ENCODE data around the gene HDAC2. TPM values are rescaled to one million over a fixed set of nuclear protein-coding genes. Genes with fewer than 3 reads are reported as not detected.
A peak's percentile ranks its signal among the peaks of the same experiment; 100 is the strongest.

Gene HDAC2
- total and polyA plus RNA-seq, 2 of the 13 experiments (the other 11 are each of a cell fraction or from before 2014, with no cell fraction given), result 99.6 to 114 TPM

DNA sequence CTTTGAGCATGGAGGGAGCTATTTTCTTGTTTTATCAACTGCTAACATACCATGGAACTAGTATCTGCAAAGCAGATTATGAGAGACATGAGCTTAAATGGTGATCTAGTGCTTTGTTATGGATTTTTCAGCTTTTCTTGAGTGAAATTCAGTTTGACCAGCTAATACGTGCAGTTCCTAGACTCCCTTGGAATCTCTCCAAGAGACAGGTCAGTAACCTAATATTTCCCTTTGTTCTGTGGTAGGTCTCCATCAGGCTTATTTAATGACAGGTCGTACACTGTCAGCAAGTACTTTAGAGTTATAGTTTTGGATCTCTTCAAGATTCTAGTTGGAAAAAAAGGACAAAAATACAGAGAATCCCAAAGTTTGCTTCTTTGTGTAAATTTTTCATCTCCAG is 43.9 kb downstream of the HDAC2 start:
- Histone ChIP-seq H3K4me1 (ENCODE audit: insufficient read depth, low read length) (no peaks in the 10 kb centered on the region; the same call in 1 of the 2 replicates), H3K9me3 (ENCODE audit: low read length) (no peaks in the 10 kb centered on the region), H4K20me1 (ENCODE audit: insufficient read depth, low read length) (no peaks in the 10 kb centered on the region), H3K36me3 (replicated peaks in 1 of 2; ENCODE audit: control insufficient read depth in 1 of 2, insufficient read depth in 2 of 2, low read length in 2 of 2) (no peaks in the 10 kb centered on the region), H3K27ac (ENCODE audit: extremely low read length, insufficient read depth, low read length) (no peak overlapping the region), H3K4me3 (replicated peaks in 1 of 3; ENCODE audit: insufficient read depth in 1 of 3, low read depth in 2 of 3, low read length in 3 of 3) (no peak overlapping the region), H3K9ac (ENCODE audit: insufficient read depth, low read depth, low read length) (no peak overlapping the region), H2AFZ (ENCODE audit: low read length) (peak overlapping the region; percentile 19), H3K4me2 (ENCODE audit: low read depth, low read length) (no peak overlapping the region), H3K79me2 (ENCODE audit: insufficient read depth, low read length) (no peaks in the 10 kb centered on the region), H3K27me3 (ENCODE audit: control insufficient read depth in 1 of 2, insufficient read depth in 2 of 2, low read length in 2 of 2) (no peaks in the 10 kb centered on the region)
- intact Hi-C loops (cut with micrococcal nuclease; ENCODE audit: unreplicated experiment) (no loop called here), in situ Hi-C loops (cut with HindIII; ENCODE audit: extremely low pct_ligation_motif_present, low pct_unique_long_range_greater_than_20kb) (no loop called here)
- 4% methylated on average over 2 of the region's 2 CpGs for WGBS (ENCODE audit: low lambda C conversion rate)
- DNase-seq (ENCODE audit: low spot score), result no peak
- no peak for FAIRE-seq
- no TSS peak for BruUV-seq (replicated peaks)
- CTCF ChIA-PET (ENCODE audit: low intra/inter-chr PET ratio, low total read pairs), result no interaction called here
- POLR2A ChIA-PET, result no interaction called here
- TF ChIP-seq ZNF354B (CRISPR knock-in tag; IDR thresholded peaks at IDR 0.05) (no peak), SMAD3 (CRISPR knock-in tag; IDR thresholded peaks at IDR 0.05) (no peak)
- TF ChIP-seq, protein P1, sequence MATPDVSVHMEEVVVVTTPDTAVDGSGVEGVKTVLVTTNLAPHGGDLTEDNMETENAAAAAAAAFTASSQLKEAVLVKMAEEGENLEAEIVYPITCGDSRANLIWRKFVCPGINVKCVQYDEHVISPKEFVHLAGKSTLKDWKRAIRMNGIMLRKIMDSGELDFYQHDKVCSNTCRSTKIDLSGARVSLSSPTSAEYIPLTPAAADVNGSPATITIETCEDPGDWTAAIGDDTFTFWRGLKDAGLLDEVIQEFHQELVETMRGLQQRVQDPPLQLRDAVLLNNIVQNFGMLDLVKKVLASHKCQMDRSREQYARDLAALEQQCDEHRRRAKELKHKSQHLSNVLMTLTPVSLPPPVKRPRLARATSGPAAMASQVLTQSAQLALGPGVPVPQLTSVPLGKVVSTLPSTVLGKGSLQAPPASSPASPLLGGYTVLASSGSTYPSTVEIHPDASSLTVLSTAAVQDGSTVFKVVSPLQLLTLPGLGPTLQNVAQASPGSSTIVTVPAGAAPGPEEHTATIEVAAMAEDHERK (CRISPR knock-in tag; IDR thresholded peaks at IDR 0.05; ENCODE audit: low read depth), result no peak
- TF ChIP-seq, protein P2, sequence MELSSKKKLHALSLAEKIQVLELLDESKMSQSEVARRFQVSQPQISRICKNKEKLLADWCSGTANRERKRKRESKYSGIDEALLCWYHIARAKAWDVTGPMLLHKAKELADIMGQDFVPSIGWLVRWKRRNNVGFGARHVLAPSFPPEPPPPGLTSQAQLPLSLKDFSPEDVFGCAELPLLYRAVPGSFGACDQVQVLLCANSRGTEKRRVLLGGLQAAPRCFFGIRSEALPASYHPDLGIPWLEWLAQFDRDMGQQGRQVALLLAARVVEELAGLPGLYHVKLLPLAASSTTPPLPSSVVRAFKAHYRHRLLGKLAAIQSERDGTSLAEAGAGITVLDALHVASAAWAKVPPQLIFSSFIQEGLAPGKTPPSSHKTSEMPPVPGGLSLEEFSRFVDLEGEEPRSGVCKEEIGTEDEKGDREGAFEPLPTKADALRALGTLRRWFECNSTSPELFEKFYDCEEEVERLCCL (CRISPR knock-in tag; IDR thresholded peaks at IDR 0.05; ENCODE audit: borderline replicate concordance), result no peak
- TF ChIP-seq, protein P3, sequence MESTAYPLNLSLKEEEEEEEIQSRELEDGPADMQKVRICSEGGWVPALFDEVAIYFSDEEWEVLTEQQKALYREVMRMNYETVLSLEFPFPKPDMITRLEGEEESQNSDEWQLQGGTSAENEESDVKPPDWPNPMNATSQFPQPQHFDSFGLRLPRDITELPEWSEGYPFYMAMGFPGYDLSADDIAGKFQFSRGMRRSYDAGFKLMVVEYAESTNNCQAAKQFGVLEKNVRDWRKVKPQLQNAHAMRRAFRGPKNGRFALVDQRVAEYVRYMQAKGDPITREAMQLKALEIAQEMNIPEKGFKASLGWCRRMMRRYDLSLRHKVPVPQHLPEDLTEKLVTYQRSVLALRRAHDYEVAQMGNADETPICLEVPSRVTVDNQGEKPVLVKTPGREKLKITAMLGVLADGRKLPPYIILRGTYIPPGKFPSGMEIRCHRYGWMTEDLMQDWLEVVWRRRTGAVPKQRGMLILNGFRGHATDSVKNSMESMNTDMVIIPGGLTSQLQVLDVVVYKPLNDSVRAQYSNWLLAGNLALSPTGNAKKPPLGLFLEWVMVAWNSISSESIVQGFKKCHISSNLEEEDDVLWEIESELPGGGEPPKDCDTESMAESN (CRISPR knock-in tag; conservative IDR thresholded peaks at IDR 0.05), result no peak
- ATAC-seq, result no peak
